Sigmoid colon (tissue), 4 donors: Measurements from ENCODE around the gene ZIC5.

Experiments used
- EP300 ChIP-seq, 4 donors: sonication (generic); formaldehyde crosslinking; IDR thresholded peaks; one replicate each; pipeline ENCODE4 v1.6.1; 2017; ENCODE audit warnings: antibody characterized with exemption in 4 of 4
- POLR2A ChIP-seq, 2 donors: fragments of 450-650 bp; IDR thresholded peaks; one replicate each; pipeline ENCODE4 v1.6.1; 2016; ENCODE audit warnings: antibody characterized with exemption in 2 of 2, mild to moderate bottlenecking in 2 of 2, moderate library complexity in 2 of 2
- POLR2AphosphoS5 ChIP-seq, 4 donors: sonication (generic); formaldehyde crosslinking; IDR thresholded peaks; one replicate each; pipeline ENCODE4 v1.6.1; 2017; ENCODE audit warnings: antibody characterized with exemption in 4 of 4
- TF ChIP-seq, protein P1 (sequence below), 4 experiments: fragments of 450-650 bp in 3 of 4; fragments of 200-600 bp in 1 of 4; IDR thresholded peaks; one replicate each; pipeline ENCODE4 v1.5.1; 2016 to 2019; ENCODE audit warnings: antibody characterized with exemption in 4 of 4, mild to moderate bottlenecking in 3 of 4, moderate library complexity in 2 of 4

DNA sequence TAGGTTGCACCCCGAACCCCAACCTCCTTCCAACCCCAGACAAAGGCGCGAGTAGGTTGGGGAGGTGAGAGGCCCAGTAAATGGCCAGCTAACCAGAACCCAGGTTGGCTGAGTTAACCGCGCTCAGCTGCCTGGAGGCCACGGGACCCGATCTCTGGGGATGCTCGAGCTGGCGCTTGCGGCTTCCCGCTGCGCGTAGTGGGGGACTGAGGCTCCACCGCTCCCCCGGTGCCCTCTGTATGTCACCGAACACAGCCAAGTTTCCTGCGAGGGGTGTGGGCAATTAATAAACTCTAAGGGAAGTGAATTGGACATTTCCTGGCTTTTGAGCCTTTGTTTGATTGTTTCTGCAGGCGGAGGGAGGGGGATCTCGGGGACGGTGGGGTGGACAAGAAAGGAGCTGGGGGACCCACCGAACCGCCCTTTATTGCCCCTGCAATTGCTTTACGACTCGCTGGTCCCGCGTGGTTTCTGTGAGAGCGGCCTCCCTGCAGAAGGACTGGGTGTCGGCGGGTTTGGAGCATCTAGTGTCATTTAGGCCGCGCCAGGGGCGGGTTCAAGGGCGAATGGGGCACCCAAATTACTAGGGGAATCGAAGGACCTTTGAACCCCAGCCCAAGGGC is 3.5 kb upstream of the ZIC5 start:
- TF ChIP-seq, protein P1, sequence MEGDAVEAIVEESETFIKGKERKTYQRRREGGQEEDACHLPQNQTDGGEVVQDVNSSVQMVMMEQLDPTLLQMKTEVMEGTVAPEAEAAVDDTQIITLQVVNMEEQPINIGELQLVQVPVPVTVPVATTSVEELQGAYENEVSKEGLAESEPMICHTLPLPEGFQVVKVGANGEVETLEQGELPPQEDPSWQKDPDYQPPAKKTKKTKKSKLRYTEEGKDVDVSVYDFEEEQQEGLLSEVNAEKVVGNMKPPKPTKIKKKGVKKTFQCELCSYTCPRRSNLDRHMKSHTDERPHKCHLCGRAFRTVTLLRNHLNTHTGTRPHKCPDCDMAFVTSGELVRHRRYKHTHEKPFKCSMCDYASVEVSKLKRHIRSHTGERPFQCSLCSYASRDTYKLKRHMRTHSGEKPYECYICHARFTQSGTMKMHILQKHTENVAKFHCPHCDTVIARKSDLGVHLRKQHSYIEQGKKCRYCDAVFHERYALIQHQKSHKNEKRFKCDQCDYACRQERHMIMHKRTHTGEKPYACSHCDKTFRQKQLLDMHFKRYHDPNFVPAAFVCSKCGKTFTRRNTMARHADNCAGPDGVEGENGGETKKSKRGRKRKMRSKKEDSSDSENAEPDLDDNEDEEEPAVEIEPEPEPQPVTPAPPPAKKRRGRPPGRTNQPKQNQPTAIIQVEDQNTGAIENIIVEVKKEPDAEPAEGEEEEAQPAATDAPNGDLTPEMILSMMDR (IDR thresholded peaks at IDR 0.05): no peak
- no peak for TF ChIP-seq POLR2AphosphoS5 (IDR thresholded peaks at IDR 0.05)
- no peak for TF ChIP-seq POLR2A (IDR thresholded peaks at IDR 0.05)
- no peak for TF ChIP-seq EP300 (IDR thresholded peaks at IDR 0.05)
